SK-N-SH (cell line): ENCODE results near the gene COCH.

Experiments
- ELF1 ChIP-seq: IDR thresholded peaks from 2 replicates; pipeline ENCODE4 v1.4.0; 2012
- POLR2AphosphoS5 ChIP-seq: IDR thresholded peaks from 2 replicates; pipeline ENCODE4 v1.6.1; 2012; ENCODE audit warnings: low read depth, low read length
- USF2 ChIP-seq: fragments of 150-350 bp; IDR thresholded peaks from 2 replicates; pipeline ENCODE4 v1.6.1; 2017; ENCODE audit warnings: antibody characterized with exemption, low read length, low read depth, borderline replicate concordance
- TF ChIP-seq, protein P1 (sequence below): IDR thresholded peaks from 2 replicates; pipeline ENCODE4 v1.6.1; 2012; ENCODE audit warnings: mild to moderate bottlenecking, low read depth, low read length, moderate library complexity
- TF ChIP-seq, protein P2 (sequence below): fragments of 200-600 bp; sonication (generic); IDR thresholded peaks from 2 replicates; pipeline ENCODE4 v1.6.1; 2017; ENCODE audit warnings: antibody characterized with exemption, mild to moderate bottlenecking, moderate library complexity

DNA sequence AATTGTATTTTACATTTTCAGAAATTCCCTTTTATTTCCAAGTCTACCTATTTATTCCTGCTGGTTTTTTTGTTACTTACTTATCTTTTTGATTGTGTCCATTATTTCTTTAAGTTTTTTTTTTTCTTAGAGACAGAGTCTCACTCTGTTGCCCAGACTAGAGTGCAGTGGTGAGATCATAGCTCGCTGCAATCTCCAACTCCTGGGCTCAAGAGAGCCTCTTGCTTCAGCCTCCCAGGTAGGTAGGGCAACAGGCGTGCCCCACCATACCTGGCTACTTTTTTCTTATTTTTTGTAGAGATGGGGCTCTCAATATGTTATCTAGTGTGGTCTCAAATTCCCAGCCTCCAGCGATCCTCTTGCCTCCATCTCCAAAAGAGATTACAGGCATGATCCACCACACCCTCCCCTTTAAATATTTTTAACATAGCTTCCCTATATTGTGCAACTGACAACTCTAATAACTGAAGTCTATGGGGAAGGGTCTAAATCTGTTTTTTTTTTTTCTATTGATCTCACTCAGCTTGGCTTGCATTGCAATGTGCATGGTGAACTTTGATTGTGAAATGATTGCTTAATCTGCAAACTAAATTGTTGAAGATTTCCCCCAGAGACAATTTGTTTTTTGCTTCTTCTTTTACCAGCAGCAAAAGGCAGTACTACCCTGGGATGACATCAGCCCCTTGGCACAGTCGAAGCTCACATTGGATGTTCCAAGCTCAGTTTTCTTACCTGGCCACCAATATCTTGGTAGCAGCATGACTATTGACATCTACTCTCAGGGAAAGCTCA is 25.7 kb upstream of the COCH start:
- TF ChIP-seq, protein P1, sequence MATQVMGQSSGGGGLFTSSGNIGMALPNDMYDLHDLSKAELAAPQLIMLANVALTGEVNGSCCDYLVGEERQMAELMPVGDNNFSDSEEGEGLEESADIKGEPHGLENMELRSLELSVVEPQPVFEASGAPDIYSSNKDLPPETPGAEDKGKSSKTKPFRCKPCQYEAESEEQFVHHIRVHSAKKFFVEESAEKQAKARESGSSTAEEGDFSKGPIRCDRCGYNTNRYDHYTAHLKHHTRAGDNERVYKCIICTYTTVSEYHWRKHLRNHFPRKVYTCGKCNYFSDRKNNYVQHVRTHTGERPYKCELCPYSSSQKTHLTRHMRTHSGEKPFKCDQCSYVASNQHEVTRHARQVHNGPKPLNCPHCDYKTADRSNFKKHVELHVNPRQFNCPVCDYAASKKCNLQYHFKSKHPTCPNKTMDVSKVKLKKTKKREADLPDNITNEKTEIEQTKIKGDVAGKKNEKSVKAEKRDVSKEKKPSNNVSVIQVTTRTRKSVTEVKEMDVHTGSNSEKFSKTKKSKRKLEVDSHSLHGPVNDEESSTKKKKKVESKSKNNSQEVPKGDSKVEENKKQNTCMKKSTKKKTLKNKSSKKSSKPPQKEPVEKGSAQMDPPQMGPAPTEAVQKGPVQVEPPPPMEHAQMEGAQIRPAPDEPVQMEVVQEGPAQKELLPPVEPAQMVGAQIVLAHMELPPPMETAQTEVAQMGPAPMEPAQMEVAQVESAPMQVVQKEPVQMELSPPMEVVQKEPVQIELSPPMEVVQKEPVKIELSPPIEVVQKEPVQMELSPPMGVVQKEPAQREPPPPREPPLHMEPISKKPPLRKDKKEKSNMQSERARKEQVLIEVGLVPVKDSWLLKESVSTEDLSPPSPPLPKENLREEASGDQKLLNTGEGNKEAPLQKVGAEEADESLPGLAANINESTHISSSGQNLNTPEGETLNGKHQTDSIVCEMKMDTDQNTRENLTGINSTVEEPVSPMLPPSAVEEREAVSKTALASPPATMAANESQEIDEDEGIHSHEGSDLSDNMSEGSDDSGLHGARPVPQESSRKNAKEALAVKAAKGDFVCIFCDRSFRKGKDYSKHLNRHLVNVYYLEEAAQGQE: no peak
- TF ChIP-seq ELF1: no peak
- TF ChIP-seq POLR2AphosphoS5: no peak
- TF ChIP-seq USF2: no peak
- TF ChIP-seq, protein P2, sequence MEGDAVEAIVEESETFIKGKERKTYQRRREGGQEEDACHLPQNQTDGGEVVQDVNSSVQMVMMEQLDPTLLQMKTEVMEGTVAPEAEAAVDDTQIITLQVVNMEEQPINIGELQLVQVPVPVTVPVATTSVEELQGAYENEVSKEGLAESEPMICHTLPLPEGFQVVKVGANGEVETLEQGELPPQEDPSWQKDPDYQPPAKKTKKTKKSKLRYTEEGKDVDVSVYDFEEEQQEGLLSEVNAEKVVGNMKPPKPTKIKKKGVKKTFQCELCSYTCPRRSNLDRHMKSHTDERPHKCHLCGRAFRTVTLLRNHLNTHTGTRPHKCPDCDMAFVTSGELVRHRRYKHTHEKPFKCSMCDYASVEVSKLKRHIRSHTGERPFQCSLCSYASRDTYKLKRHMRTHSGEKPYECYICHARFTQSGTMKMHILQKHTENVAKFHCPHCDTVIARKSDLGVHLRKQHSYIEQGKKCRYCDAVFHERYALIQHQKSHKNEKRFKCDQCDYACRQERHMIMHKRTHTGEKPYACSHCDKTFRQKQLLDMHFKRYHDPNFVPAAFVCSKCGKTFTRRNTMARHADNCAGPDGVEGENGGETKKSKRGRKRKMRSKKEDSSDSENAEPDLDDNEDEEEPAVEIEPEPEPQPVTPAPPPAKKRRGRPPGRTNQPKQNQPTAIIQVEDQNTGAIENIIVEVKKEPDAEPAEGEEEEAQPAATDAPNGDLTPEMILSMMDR: no peak
